ENCODE data around the gene FBXO48. TPM values are rescaled to one million over a fixed set of nuclear protein-coding genes. Genes with fewer than 3 reads are reported as not detected.

Gene FBXO48
- total RNA-seq, 2 experiments from 2014 or later: 1.1 to 1.2 TPM

DNA sequence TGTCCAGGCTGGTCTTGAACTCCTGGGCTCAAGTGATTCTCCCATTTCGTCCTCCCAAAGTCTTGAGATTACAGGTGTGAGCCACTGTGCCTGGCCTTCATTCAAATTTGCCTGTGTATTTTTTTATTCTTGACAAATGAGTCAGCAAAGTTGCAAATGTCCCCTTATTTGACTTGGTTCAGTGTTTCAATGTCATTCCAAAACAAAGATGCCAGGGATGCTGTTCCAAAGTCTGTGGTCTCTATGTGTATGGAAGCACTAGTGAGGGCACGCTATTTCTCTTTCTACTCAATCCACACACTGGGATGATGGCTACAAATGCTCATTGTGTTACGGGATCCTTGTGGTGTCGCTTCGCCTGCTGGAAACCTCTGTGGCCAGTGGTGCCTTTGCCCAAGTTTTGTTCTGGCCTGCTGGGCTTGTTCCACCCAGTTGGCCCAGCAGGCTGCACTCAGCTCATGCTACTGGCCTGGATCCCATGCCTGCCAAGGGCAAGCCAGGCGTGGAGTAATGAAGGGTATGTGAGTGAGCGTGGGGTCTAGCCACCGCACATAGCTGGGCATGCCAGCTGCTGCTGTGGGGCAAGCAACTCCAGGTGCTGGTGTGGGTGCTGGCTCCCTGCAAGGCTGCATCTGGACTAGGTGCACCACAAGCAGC, 35.6 kb downstream of the FBXO48 start:
- no peaks in the 10 kb centered on the region for H3K4me1 Mint-ChIP-seq (ENCODE audit: low read depth)
- H3K9me3 Mint-ChIP-seq: no peaks in the 10 kb centered on the region
- H3K27ac Mint-ChIP-seq: no peak overlapping the region
- H3K36me3 Mint-ChIP-seq (ENCODE audit: low read depth): no peaks in the 10 kb centered on the region
- no peak for DNase-seq
- H3K27me3 Mint-ChIP-seq (ENCODE audit: low read depth): no peaks in the 10 kb centered on the region
- intact Hi-C loops (cut with micrococcal nuclease): no loop called here
- CTCF ChIA-PET: interaction anchor here (2.1 kb wide), 1 partner anchor 10 kb away, joined by 9 read pairs; no protein-coding TSS in a partner anchor
- H3K4me3 Mint-ChIP-seq: no peak overlapping the region

DNA sequence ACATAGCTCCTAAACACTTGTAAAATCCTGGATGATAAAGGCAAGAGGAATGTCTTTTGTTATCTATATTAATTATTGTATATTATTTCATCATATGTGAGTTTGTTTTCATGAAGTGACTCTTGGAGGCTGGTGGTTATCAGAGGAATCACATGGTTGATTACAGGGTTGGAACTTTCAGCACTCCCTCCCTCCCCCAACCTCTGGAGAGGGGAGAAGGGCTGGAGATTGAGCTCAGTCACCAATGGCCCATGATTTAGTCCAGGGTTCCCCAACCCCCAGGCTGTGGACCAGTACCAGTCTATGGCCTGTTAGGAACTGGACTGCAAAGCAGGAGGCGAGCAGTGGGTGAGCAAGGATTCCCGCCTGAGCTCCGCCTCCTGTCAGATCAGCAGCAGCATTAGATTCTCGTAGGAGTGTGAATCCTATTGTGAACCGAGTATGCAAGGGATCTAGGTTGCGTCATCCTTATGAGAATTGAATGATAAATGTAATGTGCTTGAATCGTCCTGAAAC, 37.7 kb downstream of the FBXO48 start:
- Mint-ChIP-seq H3K4me3 (no peak overlapping the region), H3K9me3 (no peaks in the 10 kb centered on the region), H3K27me3 (ENCODE audit: low read depth) (no peaks in the 10 kb centered on the region), H3K36me3 (ENCODE audit: low read depth) (no peaks in the 10 kb centered on the region), H3K4me1 (ENCODE audit: low read depth) (no peaks in the 10 kb centered on the region), H3K27ac (no peak overlapping the region)
- intact Hi-C loops (cut with micrococcal nuclease): no loop called here
- DNase-seq: no peak
- CTCF ChIA-PET: no interaction called here

DNA sequence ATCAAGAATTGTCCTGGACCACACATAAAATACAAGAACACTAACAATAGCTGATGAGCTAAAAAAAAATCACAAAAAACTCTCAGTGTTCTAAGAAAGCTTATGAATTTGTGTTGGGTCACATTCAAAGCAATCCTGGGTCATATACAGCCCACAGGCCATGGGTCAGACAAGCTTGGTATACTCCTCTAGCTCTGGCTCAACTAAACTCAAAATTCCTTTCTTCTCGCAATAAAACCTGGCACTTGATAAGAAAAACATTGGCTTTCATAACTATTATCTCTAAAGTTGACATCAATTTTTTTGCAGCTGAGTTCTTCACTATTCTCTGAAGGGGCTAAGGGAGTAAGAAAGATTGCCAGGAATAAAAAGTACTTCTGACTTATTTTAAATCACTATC, 38.3 kb downstream of the FBXO48 start:
- no peak overlapping the region for H3K27ac Mint-ChIP-seq
- DNase-seq: no peak
- no peaks in the 10 kb centered on the region for H3K36me3 Mint-ChIP-seq (ENCODE audit: low read depth)
- no peaks in the 10 kb centered on the region for H3K27me3 Mint-ChIP-seq (ENCODE audit: low read depth)
- no peaks in the 10 kb centered on the region for H3K9me3 Mint-ChIP-seq
- H3K4me1 Mint-ChIP-seq (ENCODE audit: low read depth): no peaks in the 10 kb centered on the region
- no peak overlapping the region for H3K4me3 Mint-ChIP-seq
- CTCF ChIA-PET: interaction anchor here (0.9 to 1.0 kb wide), 3 partner anchors 12 to 39 kb away, joined by 3 to 5 read pairs (median 3); no protein-coding TSS in a partner anchor
- intact Hi-C loops (cut with micrococcal nuclease): no loop called here

DNA sequence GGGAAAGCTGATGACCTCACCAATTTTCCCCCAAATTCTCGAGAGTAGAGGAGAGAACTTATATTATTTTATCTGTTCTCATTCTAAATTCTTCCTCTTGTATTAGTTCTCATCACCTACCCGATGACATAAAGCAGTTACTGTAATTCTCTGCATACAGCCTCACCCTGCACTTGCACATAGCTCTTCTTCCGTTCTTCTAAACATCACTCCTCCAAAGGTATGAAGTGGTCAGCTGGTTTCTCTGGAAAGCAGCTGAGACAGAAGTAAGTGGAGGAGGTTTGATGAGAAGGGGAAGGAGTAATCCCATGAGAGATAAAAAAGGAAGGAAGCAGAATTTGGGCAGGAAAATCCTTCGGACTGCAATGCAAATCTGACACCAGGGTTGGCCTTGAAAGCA, 39.0 kb downstream of the FBXO48 start:
- Mint-ChIP-seq H3K27me3 (ENCODE audit: low read depth) (no peaks in the 10 kb centered on the region), H3K36me3 (ENCODE audit: low read depth) (no peaks in the 10 kb centered on the region), H3K9me3 (no peaks in the 10 kb centered on the region), H3K4me3 (no peak overlapping the region), H3K4me1 (ENCODE audit: low read depth) (no peaks in the 10 kb centered on the region), H3K27ac (no peak overlapping the region)
- CTCF ChIA-PET: interaction anchor here (0.9 to 1.0 kb wide), 3 partner anchors 12 to 40 kb away, joined by 3 to 5 read pairs (median 3); no protein-coding TSS in a partner anchor
- DNase-seq: no peak
- intact Hi-C loops (cut with micrococcal nuclease): no loop called here

DNA sequence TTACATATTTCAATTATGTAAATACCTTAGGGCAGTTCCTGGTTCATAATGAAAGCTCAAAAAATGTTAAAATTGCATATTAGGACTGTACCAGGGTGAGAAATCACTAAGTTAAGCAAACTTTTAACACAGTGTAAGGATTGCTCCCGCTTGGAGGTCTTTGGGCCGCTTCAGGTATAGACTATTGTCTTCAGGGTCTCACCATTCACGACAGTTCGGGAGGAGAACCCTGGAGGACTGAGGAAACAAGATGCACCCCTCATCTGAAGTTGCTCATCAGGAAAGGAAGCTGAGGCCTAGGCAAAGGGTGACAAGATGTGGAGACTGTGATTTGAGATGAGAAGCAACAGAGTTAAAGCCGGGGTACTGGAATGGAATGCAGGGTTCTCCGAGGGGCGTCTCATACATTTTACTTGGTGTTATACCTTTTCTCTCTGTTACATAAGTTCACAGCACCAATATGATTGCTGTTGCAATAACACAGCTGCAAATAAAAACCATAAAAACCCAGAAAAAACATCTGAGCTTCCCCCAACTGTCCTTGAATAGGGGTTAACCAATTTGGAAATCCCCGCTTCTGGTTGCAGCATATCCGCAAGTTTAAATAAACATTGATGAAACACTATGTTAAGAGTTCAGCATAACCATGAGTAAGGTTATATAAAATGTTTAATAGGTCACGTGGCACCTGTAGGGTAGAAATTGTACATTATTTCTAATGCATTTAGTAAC, 40.1 kb downstream of the FBXO48 start:
- CTCF ChIA-PET: no interaction called here
- Mint-ChIP-seq H3K9me3 (no peaks in the 10 kb centered on the region), H3K36me3 (ENCODE audit: low read depth) (no peaks in the 10 kb centered on the region), H3K4me3 (no peak overlapping the region), H3K27ac (no peak overlapping the region), H3K27me3 (ENCODE audit: low read depth) (no peaks in the 10 kb centered on the region), H3K4me1 (ENCODE audit: low read depth) (no peaks in the 10 kb centered on the region)
- no peak for DNase-seq
- intact Hi-C loops (cut with micrococcal nuclease): no loop called here

DNA sequence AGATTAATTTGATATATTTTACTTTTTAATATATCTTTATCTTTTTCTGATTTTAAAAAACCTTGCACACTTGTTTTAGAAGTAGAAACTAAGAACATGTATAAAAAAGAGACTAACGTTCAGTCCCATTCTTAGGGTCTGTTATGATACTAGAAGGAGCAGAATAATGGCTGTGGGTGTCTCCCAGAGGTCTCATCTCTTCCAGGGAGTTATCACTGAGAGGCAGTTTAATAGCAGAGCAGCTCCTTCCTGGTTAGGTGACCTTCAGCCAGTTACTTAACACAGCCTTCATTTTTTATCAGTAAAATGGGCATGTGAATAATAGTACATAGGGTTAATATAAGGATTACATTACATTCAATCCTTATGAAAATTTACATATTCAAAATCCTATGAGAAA, 40.6 kb downstream of the FBXO48 start:
- CTCF ChIA-PET: no interaction called here

DNA sequence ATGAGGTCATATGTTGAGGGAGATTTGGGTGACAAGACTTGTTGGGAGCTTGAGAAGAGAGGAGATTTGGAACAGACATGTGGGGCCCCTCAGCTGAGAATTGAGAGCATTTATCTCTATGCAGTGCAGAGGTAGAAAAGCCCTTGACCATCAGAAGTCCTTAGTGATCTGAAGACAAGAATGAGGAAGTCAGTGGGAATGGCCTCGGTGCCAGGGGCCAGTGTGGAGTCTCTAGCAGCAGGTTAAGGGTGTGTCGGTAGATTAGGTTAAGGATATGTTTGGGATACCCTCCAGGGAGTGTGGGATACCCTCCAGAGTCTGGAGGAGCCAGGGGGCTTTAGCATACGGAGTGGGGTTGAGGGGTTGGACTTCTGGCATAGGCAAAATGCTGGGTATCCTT, 41.6 kb downstream of the FBXO48 start:
- Mint-ChIP-seq H3K36me3 (ENCODE audit: low read depth) (no peaks in the 10 kb centered on the region), H3K27me3 (ENCODE audit: low read depth) (no peaks in the 10 kb centered on the region), H3K4me3 (no peak overlapping the region), H3K9me3 (no peaks in the 10 kb centered on the region), H3K4me1 (ENCODE audit: low read depth) (no peaks in the 10 kb centered on the region), H3K27ac (no peak overlapping the region)
- no peak for DNase-seq
- CTCF ChIA-PET: no interaction called here
- intact Hi-C loops (cut with micrococcal nuclease): no loop called here

More for the DNA sequence above, 40.6 kb downstream of the FBXO48 start:
- H3K4me1 Mint-ChIP-seq (ENCODE audit: low read depth): no peaks in the 10 kb centered on the region
- H3K9me3 Mint-ChIP-seq: no peaks in the 10 kb centered on the region
- H3K4me3 Mint-ChIP-seq: no peak overlapping the region
- H3K27ac Mint-ChIP-seq: no peak overlapping the region
- H3K27me3 Mint-ChIP-seq (ENCODE audit: low read depth): no peaks in the 10 kb centered on the region
- DNase-seq: no peak
- H3K36me3 Mint-ChIP-seq (ENCODE audit: low read depth): no peaks in the 10 kb centered on the region
- intact Hi-C loops (cut with micrococcal nuclease): no loop called here

DNA sequence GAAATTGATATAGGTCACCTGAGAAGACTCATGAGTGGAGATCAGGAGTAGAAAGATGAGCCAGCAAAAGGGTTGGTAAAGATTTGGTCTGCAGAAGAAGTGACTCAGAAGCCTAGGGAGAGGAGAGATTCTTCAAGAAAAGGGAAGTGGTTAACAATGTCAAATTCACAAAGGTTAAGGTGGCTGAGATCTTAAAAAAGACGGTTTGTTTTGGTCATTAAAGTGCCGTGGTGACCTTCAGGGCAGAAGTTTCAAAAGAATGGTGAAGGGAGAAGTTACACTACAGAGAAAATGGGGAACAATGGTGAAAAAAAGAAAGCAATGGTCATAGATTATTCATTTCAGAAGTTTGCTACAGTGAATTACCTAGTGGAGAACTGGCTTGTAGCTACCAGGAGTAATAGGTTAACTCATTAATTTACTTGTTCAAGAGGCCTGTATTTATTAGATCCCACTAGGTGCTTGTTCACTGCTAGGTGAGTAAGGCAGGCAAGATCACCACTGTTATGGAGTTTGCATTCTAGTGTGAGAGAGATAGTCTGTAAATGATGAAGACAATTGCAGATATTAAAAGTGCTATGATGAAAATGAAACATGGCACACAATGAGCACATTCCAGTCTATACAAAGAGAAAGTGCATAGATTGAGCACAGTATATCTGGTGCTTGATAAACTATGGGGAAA, 43.0 kb downstream of the FBXO48 start:
- H3K27me3 Mint-ChIP-seq (ENCODE audit: low read depth): peaks cover 2% of the 10 kb centered on the region
- H3K4me3 Mint-ChIP-seq: no peak overlapping the region
- no peaks in the 10 kb centered on the region for H3K36me3 Mint-ChIP-seq (ENCODE audit: low read depth)
- no peak for DNase-seq
- H3K9me3 Mint-ChIP-seq: no peaks in the 10 kb centered on the region
- intact Hi-C loops (cut with micrococcal nuclease): loop anchor here (1.0 kb wide), 2 partner anchors 37 to 43 kb away; partner anchors contain the start of genes APLF and FBXO48
- H3K4me1 Mint-ChIP-seq (ENCODE audit: low read depth): no peaks in the 10 kb centered on the region
- no peak overlapping the region for H3K27ac Mint-ChIP-seq
- CTCF ChIA-PET: interaction anchor here (1.2 to 1.3 kb wide), 2 partner anchors 18 to 125 kb away, joined by 3 to 7 read pairs; no protein-coding TSS in a partner anchor

DNA sequence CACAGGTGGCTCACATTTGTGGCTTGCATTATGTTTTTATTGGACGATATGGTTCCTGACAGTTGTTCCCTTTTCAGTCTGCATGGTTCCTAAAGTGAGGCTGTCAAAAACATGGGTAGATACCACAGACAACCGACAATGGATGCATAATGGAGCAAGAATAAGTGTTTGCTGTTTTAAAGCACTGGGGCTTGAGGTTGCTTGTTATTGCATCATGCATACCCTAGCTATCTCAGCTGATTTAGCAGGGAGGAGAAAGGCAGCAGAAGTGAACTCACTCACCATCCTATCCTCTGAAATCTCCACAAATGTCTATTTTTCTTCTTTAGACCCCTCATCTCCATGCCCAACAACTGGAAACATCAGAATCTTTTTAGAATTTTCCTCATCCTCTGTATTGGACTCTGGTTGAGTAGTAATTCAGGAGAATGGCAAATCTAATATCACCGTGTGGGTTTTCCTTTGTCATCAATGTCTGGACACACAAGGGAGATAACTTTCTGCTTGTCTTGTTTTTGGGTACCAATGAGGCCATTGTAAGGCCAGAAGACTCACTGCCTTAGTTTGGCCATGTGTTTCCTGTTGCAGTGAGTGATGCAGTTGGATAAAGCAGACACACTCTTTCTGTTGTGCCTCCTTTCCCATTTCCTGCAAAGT, 46.7 kb downstream of the FBXO48 start:
- H3K9me3 Mint-ChIP-seq: no peaks in the 10 kb centered on the region
- H3K4me1 Mint-ChIP-seq (ENCODE audit: low read depth): no peaks in the 10 kb centered on the region
- CTCF ChIA-PET: no interaction called here
- intact Hi-C loops (cut with micrococcal nuclease): no loop called here
- H3K27me3 Mint-ChIP-seq (ENCODE audit: low read depth): peaks cover 2% of the 10 kb centered on the region
- no peak for DNase-seq
- H3K4me3 Mint-ChIP-seq: no peak overlapping the region
- H3K27ac Mint-ChIP-seq: no peak overlapping the region
- H3K36me3 Mint-ChIP-seq (ENCODE audit: low read depth): no peaks in the 10 kb centered on the region

DNA sequence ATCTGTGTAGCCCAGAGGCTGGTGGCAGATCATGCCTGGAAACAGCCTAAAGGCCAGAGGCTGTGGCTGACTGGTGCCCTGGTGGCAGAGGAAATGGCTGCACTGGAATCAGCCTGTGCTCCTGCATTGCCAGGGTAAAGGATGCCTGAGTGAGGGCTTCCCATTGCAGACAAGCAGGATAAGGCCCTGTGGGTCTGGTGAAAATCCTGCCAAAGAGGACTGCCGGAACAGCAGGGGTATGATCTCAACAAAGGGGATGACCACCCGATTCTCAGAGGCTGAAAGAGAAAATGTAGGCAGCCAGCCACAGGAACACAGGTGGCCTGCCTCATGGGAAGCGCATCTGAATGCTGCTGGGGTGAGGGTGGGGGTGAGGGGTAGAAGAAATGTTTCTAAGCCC, 48.2 kb downstream of the FBXO48 start:
- Mint-ChIP-seq H3K36me3 (ENCODE audit: low read depth) (no peaks in the 10 kb centered on the region), H3K4me3 (no peak overlapping the region), H3K4me1 (ENCODE audit: low read depth) (no peaks in the 10 kb centered on the region), H3K9me3 (no peaks in the 10 kb centered on the region), H3K27me3 (ENCODE audit: low read depth) (peaks cover 2% of the 10 kb centered on the region), H3K27ac (no peak overlapping the region)
- CTCF ChIA-PET: interaction anchor here (0.5 kb wide), 1 partner anchor 166 kb away, joined by 3 read pairs; no protein-coding TSS in a partner anchor
- intact Hi-C loops (cut with micrococcal nuclease): no loop called here
- DNase-seq: no peak

DNA sequence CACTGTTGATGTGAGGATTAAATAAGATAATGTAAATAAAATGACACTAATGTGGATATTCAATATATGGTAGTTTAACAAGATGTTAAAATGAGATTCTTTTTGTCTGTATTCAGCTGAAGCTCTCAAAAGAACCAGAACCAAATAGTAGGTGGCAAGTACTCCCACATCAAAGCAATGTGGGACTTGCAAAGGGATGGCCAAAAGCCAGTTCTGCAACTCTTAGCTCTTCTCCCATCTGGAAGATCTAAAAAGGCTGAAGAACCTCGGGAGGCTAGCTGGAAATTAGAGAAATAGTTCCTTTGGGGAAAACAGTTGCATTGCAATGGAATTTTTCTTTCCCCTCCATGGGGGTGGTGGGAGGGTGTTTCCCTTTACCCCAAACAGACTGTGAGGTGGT, 48.7 kb downstream of the FBXO48 start:
- CTCF ChIA-PET: interaction anchor here (0.5 kb wide), 1 partner anchor 165 kb away, joined by 3 read pairs; no protein-coding TSS in a partner anchor
- Mint-ChIP-seq H3K4me3 (no peak overlapping the region), H3K4me1 (ENCODE audit: low read depth) (no peaks in the 10 kb centered on the region), H3K27ac (no peak overlapping the region), H3K36me3 (ENCODE audit: low read depth) (no peaks in the 10 kb centered on the region), H3K9me3 (no peaks in the 10 kb centered on the region), H3K27me3 (ENCODE audit: low read depth) (peaks cover 2% of the 10 kb centered on the region)
- intact Hi-C loops (cut with micrococcal nuclease): no loop called here
- no peak for DNase-seq

DNA sequence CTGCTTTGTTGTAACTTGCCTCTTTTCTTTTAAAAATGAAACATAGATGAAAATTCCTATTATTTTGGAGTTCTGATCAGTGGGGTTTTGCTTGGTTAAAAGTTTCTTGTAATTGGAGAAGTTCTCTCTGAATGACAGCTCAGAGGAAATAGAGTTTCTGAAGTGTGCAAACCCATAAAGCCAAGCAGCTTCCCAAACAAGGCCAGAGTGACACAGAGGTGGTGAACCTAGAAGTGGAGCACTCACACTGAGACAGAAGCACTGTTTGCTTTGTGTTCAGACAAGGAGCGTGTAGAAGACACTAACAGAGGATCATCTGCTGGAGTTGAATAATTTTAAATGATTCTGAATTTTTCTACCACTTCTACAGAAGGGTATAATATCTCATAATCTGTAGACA, 49.2 kb downstream of the FBXO48 start:
- Mint-ChIP-seq H3K9me3 (no peaks in the 10 kb centered on the region), H3K4me1 (ENCODE audit: low read depth) (no peaks in the 10 kb centered on the region)
- intact Hi-C loops (cut with micrococcal nuclease): no loop called here

More for the DNA sequence above, 49.2 kb downstream of the FBXO48 start:
- Mint-ChIP-seq H3K27ac (no peak overlapping the region), H3K27me3 (ENCODE audit: low read depth) (peaks cover 2% of the 10 kb centered on the region), H3K4me3 (no peak overlapping the region), H3K36me3 (ENCODE audit: low read depth) (no peaks in the 10 kb centered on the region)
- DNase-seq: no peak
- CTCF ChIA-PET: no interaction called here
